Vagina (tissue), 2 donors: ENCODE measurements around the gene HSFX2. TPM values are rescaled to one million over a fixed set of nuclear protein-coding genes. Genes with fewer than 3 reads are reported as not detected.
"Not testable (repeated sequence)": the region's sequence is repeated elsewhere in the genome, so short reads cannot be mapped to it uniquely, and the experiment has no call there.

Experiments used
- DNase-seq, 2 donors: peaks; one replicate each; pipeline ENCODE4 v3.0.0-alpha.2; 2017; ENCODE audit errors: extremely low spot score in 2 of 2
- H3K27ac ChIP-seq: fragments of 200-600 bp; sonication (generic); one replicate; pipeline ENCODE4 v1.5.1; 2019
- H3K27me3 ChIP-seq: fragments of 200-600 bp; sonication (generic); one replicate; pipeline ENCODE4 v1.5.1; 2019
- H3K36me3 ChIP-seq, 2 donors: fragments of 200-600 bp; sonication (generic); one replicate each; pipeline ENCODE4 v1.5.1; 2017 to 2019
- H3K4me1 ChIP-seq: fragments of 200-600 bp; sonication (generic); one replicate; pipeline ENCODE4 v1.5.1; 2019
- H3K4me3 ChIP-seq, 2 donors: fragments of 200-600 bp; sonication (generic); 1 replicate in 1 of 2; 2 replicates in 1 of 2; pipeline ENCODE4 v1.5.1; 2016 to 2019
- H3K9me3 ChIP-seq: fragments of 200-600 bp; sonication (generic); one replicate; pipeline ENCODE4 v1.5.1; 2019
- CTCF ChIP-seq, 3 experiments: fragments of 450-650 bp in 2 of 3; fragments of 200-600 bp in 1 of 3; sonication (generic) in 1 of 3; IDR thresholded peaks; one replicate each; pipeline ENCODE4 v1.5.1; 2017 to 2019; ENCODE audit warnings: antibody characterized with exemption in 3 of 3, mild to moderate bottlenecking in 2 of 3, moderate library complexity in 2 of 3
- POLR2A ChIP-seq, 2 donors: fragments of 450-650 bp; IDR thresholded peaks; one replicate each; pipeline ENCODE4 v1.6.1; 2017; ENCODE audit warnings: antibody characterized with exemption in 2 of 2, mild to moderate bottlenecking in 2 of 2, moderate library complexity in 2 of 2
- POLR2AphosphoS5 ChIP-seq, 2 donors: sonication (generic); formaldehyde crosslinking; IDR thresholded peaks; one replicate each; pipeline ENCODE4 v1.9.0; 2017; ENCODE audit warnings: antibody characterized with exemption in 2 of 2, mild to moderate bottlenecking in 2 of 2, low read depth in 1 of 2; ENCODE audit not compliant: insufficient read depth in 1 of 2
- intact Hi-C: fragments of 100-400 bp; cut with DNase I; formaldehyde crosslinking; loops from one replicate; pipeline ENCODE4 v1.15.1; 2023
- total RNA-seq: library from RNA; depleted of rRNA; stranded (reverse); fragments of >200 nt; gene quantifications from one replicate; pipeline ENCODE4 v1.2.3, GENCODE V29; 2016

Gene HSFX2
- not detected for total RNA-seq

GRCh38 chrX:149595214-149595613 is at the start of gene HSFX2:
Gene HSFX2 (minus strand): TSS chrX:149595314. CDS start chrX:149594700, 614 bp downstream.
- H3K27me3 ChIP-seq, H3K27ac ChIP-seq, DNase-seq, intact Hi-C loops, H3K36me3 ChIP-seq, H3K4me1 ChIP-seq, H3K9me3 ChIP-seq, H3K4me3 ChIP-seq: not testable (repeated sequence)

GRCh38 chrX:149643496-149643895 is 48.4 kb upstream of the HSFX2 start:
- no peak overlapping the region for H3K27ac ChIP-seq
- H3K4me1 ChIP-seq: no peaks in the 10 kb centered on the region
- H3K27me3 ChIP-seq: no peaks in the 10 kb centered on the region
- no peak overlapping the region for H3K4me3 ChIP-seq
- no peaks in the 10 kb centered on the region for H3K36me3 ChIP-seq
- intact Hi-C loops: no loop called here
- TF ChIP-seq POLR2AphosphoS5 (IDR thresholded peaks at IDR 0.05; ENCODE audit: insufficient read depth in 1 of 2, low read depth in 1 of 2): no peak
- TF ChIP-seq POLR2A (IDR thresholded peaks at IDR 0.05): no peak
- TF ChIP-seq CTCF (IDR thresholded peaks at IDR 0.05): no peak
- H3K9me3 ChIP-seq: no peaks in the 10 kb centered on the region
- no peak for DNase-seq

GRCh38 chrX:149641835-149642234 is 46.7 kb upstream of the HSFX2 start:
- H3K27ac ChIP-seq: no peak overlapping the region

DNA sequence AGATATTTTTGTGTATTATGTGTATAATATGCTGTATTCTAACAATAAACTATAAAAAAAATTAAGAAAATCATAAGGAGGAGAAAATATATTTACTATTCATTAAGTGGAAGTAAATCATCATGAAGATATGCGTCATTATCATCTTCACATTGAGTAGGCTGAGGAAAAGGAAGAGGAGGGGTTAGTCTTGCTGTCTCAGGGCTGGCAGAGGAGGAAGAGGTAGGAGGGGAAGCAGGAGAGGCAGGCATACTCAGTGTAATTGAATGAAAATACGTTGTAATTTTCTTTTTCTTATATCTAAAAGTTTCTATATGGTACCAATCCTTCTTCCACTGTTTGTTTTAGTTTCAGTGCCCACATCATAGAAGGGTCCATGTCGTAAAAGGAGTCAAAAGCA is 46.3 kb upstream of the HSFX2 start:
- intact Hi-C loops: no loop called here
- H3K27me3 ChIP-seq: no peaks in the 10 kb centered on the region
- no peaks in the 10 kb centered on the region for H3K9me3 ChIP-seq
- no peak for DNase-seq
- no peaks in the 10 kb centered on the region for H3K4me1 ChIP-seq
- H3K36me3 ChIP-seq: no peaks in the 10 kb centered on the region
- no peak overlapping the region for H3K4me3 ChIP-seq
- no peak overlapping the region for H3K27ac ChIP-seq
- TF ChIP-seq CTCF (IDR thresholded peaks at IDR 0.05) (no peak), POLR2AphosphoS5 (IDR thresholded peaks at IDR 0.05; ENCODE audit: insufficient read depth in 1 of 2, low read depth in 1 of 2) (no peak), POLR2A (IDR thresholded peaks at IDR 0.05) (no peak)

More at GRCh38 chrX:149641835-149642234, 46.7 kb upstream of the HSFX2 start:
- no peak for DNase-seq
- TF ChIP-seq POLR2A (IDR thresholded peaks at IDR 0.05): no peak
- TF ChIP-seq POLR2AphosphoS5 (IDR thresholded peaks at IDR 0.05; ENCODE audit: insufficient read depth in 1 of 2, low read depth in 1 of 2): no peak
- TF ChIP-seq CTCF (IDR thresholded peaks at IDR 0.05): no peak
- Histone ChIP-seq H3K9me3 (no peaks in the 10 kb centered on the region), H3K27me3 (no peaks in the 10 kb centered on the region), H3K4me3 (no peak overlapping the region), H3K36me3 (no peaks in the 10 kb centered on the region), H3K4me1 (no peaks in the 10 kb centered on the region)
- intact Hi-C loops: no loop called here

GRCh38 chrX:149639568-149639967 is 44.5 kb upstream of the HSFX2 start:
- no peak overlapping the region for H3K4me3 ChIP-seq
- no peak overlapping the region for H3K27ac ChIP-seq
- no peaks in the 10 kb centered on the region for H3K9me3 ChIP-seq
- intact Hi-C loops: no loop called here
- DNase-seq: no peak
- TF ChIP-seq POLR2AphosphoS5 (IDR thresholded peaks at IDR 0.05; ENCODE audit: insufficient read depth in 1 of 2, low read depth in 1 of 2) (no peak), POLR2A (IDR thresholded peaks at IDR 0.05) (no peak), CTCF (IDR thresholded peaks at IDR 0.05) (no peak)
- no peaks in the 10 kb centered on the region for H3K36me3 ChIP-seq
- H3K27me3 ChIP-seq: no peaks in the 10 kb centered on the region
- no peaks in the 10 kb centered on the region for H3K4me1 ChIP-seq

GRCh38 chrX:149638860-149639259 is 43.7 kb upstream of the HSFX2 start:
- H3K4me3 ChIP-seq: no peak overlapping the region
- no peaks in the 10 kb centered on the region for H3K9me3 ChIP-seq
- intact Hi-C loops: no loop called here
- DNase-seq: no peak
- TF ChIP-seq POLR2AphosphoS5 (IDR thresholded peaks at IDR 0.05; ENCODE audit: insufficient read depth in 1 of 2, low read depth in 1 of 2) (no peak), CTCF (IDR thresholded peaks at IDR 0.05) (no peak), POLR2A (IDR thresholded peaks at IDR 0.05) (no peak)
- H3K36me3 ChIP-seq: no peaks in the 10 kb centered on the region
- H3K27ac ChIP-seq: no peak overlapping the region
- no peaks in the 10 kb centered on the region for H3K27me3 ChIP-seq
- no peaks in the 10 kb centered on the region for H3K4me1 ChIP-seq
